ENCODE measurements around the gene RAD1. TPM values are rescaled to one million over a fixed set of nuclear protein-coding genes. Genes with fewer than 3 reads are reported as not detected.

RAD1 gene
- total RNA-seq, 1 experiment from 2014 or later: 24.8 TPM

DNA sequence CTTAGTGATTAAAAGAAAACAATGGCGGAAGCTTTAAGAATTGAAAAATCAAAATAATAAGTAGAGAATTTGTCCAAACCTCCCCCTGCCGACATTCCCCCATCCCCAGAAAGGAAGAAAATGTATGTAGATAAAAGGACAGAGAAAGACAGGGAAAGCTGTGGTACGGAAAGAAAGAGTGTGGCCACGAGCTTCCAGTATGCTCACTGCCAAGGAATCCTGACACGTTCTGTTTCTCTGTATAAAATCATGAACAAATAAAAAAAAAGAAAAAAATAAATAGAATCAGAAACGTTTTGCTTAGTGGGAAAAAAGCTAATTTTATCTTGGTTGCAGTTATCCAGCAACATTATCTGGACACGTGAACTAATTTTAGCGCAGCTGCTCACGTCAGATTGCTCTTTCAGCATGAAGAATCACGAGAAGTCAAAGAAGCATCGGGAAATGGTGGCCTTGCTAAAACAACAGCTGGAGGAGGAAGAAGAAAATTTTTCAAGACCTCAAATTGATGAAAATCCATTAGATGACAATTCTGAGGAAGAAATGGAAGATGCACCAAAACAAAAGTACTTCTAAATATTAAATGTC is 29.2 kb upstream of the RAD1 start (continued):
- TF ChIP-seq, protein P1, sequence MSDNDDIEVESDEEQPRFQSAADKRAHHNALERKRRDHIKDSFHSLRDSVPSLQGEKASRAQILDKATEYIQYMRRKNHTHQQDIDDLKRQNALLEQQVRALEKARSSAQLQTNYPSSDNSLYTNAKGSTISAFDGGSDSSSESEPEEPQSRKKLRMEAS (IDR thresholded peaks at IDR 0.05): no peak
- TF ChIP-seq CBX3 (IDR thresholded peaks at IDR 0.05; ENCODE audit: low read depth): no peak
- no peak for TF ChIP-seq RAD21 (IDR thresholded peaks at IDR 0.05; ENCODE audit: low read depth)
- no peak for TF ChIP-seq SRF (IDR thresholded peaks at IDR 0.05; ENCODE audit: low read depth)

DNA sequence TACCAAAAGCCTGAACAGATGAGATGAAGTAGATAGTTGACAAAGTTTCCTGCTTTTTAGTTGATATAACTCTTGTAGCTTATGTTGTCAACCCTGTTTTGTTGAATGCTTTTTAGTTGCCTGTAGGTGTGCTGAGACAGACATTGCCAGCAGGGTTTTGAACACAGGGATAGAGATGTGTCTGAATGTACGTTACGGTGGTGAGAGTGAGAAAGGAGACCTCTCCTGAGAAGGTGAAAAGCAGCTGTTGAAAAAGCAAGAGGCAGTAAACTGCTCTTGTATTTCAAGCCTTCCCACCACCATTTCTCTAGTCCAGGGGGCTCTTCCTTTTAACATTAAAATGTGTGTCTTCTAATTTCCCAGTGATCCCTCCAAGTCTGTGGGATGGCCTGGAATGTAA is 28.7 kb upstream of the RAD1 start:
- Histone ChIP-seq H4K20me1 (ENCODE audit: insufficient read depth) (no peaks in the 10 kb centered on the region), H3K4me1 (ENCODE audit: control insufficient read depth in 1 of 2, insufficient read depth in 2 of 2, low read length in 2 of 2) (no peaks in the 10 kb centered on the region), H3K9me3 (ENCODE audit: control insufficient read depth in 1 of 2, insufficient read depth in 1 of 2, low read depth in 1 of 2, low read length in 2 of 2) (no peaks in the 10 kb centered on the region), H3K27ac (ENCODE audit: low read depth, low read length) (no peak overlapping the region), H3K79me2 (ENCODE audit: insufficient read depth, low read length) (no peaks in the 10 kb centered on the region), H3K9ac (ENCODE audit: low read length) (no peak overlapping the region), H3K27me3 (ENCODE audit: insufficient read depth, low read length) (no peaks in the 10 kb centered on the region), H3K9me2 (ENCODE audit: insufficient read depth) (no peaks in the 10 kb centered on the region), H3K4me2 (ENCODE audit: low read length) (no peak overlapping the region), H3K36me3 (ENCODE audit: control insufficient read depth in 1 of 2, insufficient read depth in 2 of 2, low read length in 2 of 2) (peaks cover 12 to 23% of the 10 kb centered on the region in 2 experiments; a peak in 2 of 4 replicates), H3K4me3 (replicated peaks in 1 of 2; ENCODE audit: low read depth in 1 of 2, low read length in 2 of 2) (no peak overlapping the region), H2AFZ (ENCODE audit: low read depth, low read length, poor library complexity, severe bottlenecking) (no peak overlapping the region)
- RAD21 ChIA-PET (ENCODE audit: low non-redundant PET in 1 of 2, low total read pairs in 2 of 2, uncharacterized antibody in 2 of 2, unreplicated experiment in 2 of 2): no interaction called here
- no peak for ATAC-seq
- no peak for DNase-seq (ENCODE audit: low read depth, low spot score)
- BruUV-seq (replicated peaks): no TSS peak
- TF ChIP-seq EZH2phosphoT487 (IDR thresholded peaks at IDR 0.05; ENCODE audit: borderline replicate concordance) (no peak), SP1 (IDR thresholded peaks at IDR 0.05; ENCODE audit: low read depth) (no peak)
- TF ChIP-seq, protein P1 (IDR thresholded peaks at IDR 0.05): no peak
- CTCF ChIA-PET: no interaction called here
- POLR2A ChIA-PET: no interaction called here
- intact Hi-C loops (cut with micrococcal nuclease): no loop called here

DNA sequence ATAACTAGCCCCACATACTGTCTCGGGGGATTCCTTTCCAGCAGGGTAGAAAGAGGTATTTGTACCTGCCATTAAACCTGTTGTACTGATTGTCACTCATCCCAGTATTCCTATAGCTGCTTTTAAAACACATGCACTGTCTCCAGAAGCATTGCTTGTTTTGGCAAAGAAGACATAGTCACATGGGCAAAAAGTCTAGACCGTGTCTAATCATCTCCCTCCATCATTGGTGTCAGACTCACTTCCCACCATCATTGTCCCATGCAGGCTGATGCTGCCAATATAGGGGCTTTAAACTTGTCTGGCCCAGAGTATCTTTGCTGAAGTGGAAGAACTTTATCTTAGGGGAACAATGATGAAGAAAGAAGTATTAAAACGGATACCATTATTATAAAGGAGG is 26.6 kb upstream of the RAD1 start:
- Histone ChIP-seq H3K27me3 (ENCODE audit: insufficient read depth, low read length) (no peaks in the 10 kb centered on the region), H3K9me2 (ENCODE audit: insufficient read depth) (no peaks in the 10 kb centered on the region), H4K20me1 (ENCODE audit: insufficient read depth) (no peaks in the 10 kb centered on the region), H3K4me2 (ENCODE audit: low read length) (no peak overlapping the region), H3K9ac (ENCODE audit: low read length) (no peak overlapping the region), H3K4me1 (ENCODE audit: control insufficient read depth in 1 of 2, insufficient read depth in 2 of 2, low read length in 2 of 2) (no peaks in the 10 kb centered on the region), H3K79me2 (ENCODE audit: insufficient read depth, low read length) (no peaks in the 10 kb centered on the region), H3K4me3 (replicated peaks in 1 of 2; ENCODE audit: low read depth in 1 of 2, low read length in 2 of 2) (no peak overlapping the region), H3K9me3 (ENCODE audit: control insufficient read depth in 1 of 2, insufficient read depth in 1 of 2, low read depth in 1 of 2, low read length in 2 of 2) (no peaks in the 10 kb centered on the region), H3K27ac (ENCODE audit: low read depth, low read length) (no peak overlapping the region), H2AFZ (ENCODE audit: low read depth, low read length, poor library complexity, severe bottlenecking) (no peak overlapping the region), H3K36me3 (ENCODE audit: control insufficient read depth in 1 of 2, insufficient read depth in 2 of 2, low read length in 2 of 2) (peaks cover 5 to 29% of the 10 kb centered on the region in 2 experiments; a peak in 2 of 4 replicates)
- ChIA-PET CTCF (no interaction called here), RAD21 (ENCODE audit: low non-redundant PET in 1 of 2, low total read pairs in 2 of 2, uncharacterized antibody in 2 of 2, unreplicated experiment in 2 of 2) (no interaction called here), POLR2A (interaction anchor here (0.9 kb wide), 1 partner anchor 12 kb away, joined by 4 read pairs; the partner anchor contains the start of gene DNAJC21)
- intact Hi-C loops (cut with micrococcal nuclease): no loop called here
- DNase-seq (ENCODE audit: low read depth, low spot score) (no peak), ATAC-seq (no peak)
- no TSS peak for BruUV-seq (replicated peaks)
- TF ChIP-seq FOSL1 (IDR thresholded peaks at IDR 0.05; ENCODE audit: low read depth) (no peak), CBX3 (IDR thresholded peaks at IDR 0.05; ENCODE audit: low read depth) (no peak), ELF1 (IDR thresholded peaks at IDR 0.05; ENCODE audit: borderline replicate concordance, low read depth) (no peak), TCF7L2 (IDR thresholded peaks at IDR 0.05; ENCODE audit: borderline replicate concordance, extremely low read depth, insufficient read depth, insufficient read length) (no peak), POLR2A (IDR thresholded peaks at IDR 0.05; ENCODE audit: borderline replicate concordance, extremely low read depth, insufficient read depth, insufficient read length) (no peak), EGR1 (IDR thresholded peaks at IDR 0.05; ENCODE audit: low read depth) (no peak), EZH2phosphoT487 (IDR thresholded peaks at IDR 0.05; ENCODE audit: borderline replicate concordance) (no peak), SRF (IDR thresholded peaks at IDR 0.05; ENCODE audit: low read depth) (no peak), RAD21 (IDR thresholded peaks at IDR 0.05; ENCODE audit: low read depth) (no peak), ZNF274 (IDR thresholded peaks at IDR 0.05; ENCODE audit: low read depth, low read length) (no peak), JUND (IDR thresholded peaks at IDR 0.05) (no peak)
- TF ChIP-seq, protein P2, sequence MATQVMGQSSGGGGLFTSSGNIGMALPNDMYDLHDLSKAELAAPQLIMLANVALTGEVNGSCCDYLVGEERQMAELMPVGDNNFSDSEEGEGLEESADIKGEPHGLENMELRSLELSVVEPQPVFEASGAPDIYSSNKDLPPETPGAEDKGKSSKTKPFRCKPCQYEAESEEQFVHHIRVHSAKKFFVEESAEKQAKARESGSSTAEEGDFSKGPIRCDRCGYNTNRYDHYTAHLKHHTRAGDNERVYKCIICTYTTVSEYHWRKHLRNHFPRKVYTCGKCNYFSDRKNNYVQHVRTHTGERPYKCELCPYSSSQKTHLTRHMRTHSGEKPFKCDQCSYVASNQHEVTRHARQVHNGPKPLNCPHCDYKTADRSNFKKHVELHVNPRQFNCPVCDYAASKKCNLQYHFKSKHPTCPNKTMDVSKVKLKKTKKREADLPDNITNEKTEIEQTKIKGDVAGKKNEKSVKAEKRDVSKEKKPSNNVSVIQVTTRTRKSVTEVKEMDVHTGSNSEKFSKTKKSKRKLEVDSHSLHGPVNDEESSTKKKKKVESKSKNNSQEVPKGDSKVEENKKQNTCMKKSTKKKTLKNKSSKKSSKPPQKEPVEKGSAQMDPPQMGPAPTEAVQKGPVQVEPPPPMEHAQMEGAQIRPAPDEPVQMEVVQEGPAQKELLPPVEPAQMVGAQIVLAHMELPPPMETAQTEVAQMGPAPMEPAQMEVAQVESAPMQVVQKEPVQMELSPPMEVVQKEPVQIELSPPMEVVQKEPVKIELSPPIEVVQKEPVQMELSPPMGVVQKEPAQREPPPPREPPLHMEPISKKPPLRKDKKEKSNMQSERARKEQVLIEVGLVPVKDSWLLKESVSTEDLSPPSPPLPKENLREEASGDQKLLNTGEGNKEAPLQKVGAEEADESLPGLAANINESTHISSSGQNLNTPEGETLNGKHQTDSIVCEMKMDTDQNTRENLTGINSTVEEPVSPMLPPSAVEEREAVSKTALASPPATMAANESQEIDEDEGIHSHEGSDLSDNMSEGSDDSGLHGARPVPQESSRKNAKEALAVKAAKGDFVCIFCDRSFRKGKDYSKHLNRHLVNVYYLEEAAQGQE (IDR thresholded peaks at IDR 0.05; ENCODE audit: low read depth): no peak
- TF ChIP-seq, protein P1 (IDR thresholded peaks at IDR 0.05): no peak
- TF ChIP-seq, protein P3, sequence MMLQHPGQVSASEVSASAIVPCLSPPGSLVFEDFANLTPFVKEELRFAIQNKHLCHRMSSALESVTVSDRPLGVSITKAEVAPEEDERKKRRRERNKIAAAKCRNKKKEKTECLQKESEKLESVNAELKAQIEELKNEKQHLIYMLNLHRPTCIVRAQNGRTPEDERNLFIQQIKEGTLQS (IDR thresholded peaks at IDR 0.05): no peak

All from HCT116 (cell line).